Measurements from ENCODE around the gene RAB3GAP1. TPM values are rescaled to one million over a fixed set of nuclear protein-coding genes. Genes with fewer than 3 reads are reported as not detected.

Gene RAB3GAP1
- polyA plus RNA-seq, 1 donor from 2014 or later: 43.3 TPM

- Histone ChIP-seq H2AFZ (ENCODE audit: low read depth, low read length) (no peak overlapping the region), H4K20me1 (ENCODE audit: insufficient read depth) (no peaks in the 10 kb centered on the region), H3K9ac (ENCODE audit: low read length) (no peak overlapping the region), H3K4me3 (ENCODE audit: low read length) (no peak overlapping the region), H3K4me2 (ENCODE audit: low read length) (no peak overlapping the region), H3K27ac (ENCODE audit: low read length) (no peak overlapping the region), H3F3A (ENCODE audit: insufficient read depth, low read length, poor library complexity, severe bottlenecking) (no peaks in the 10 kb centered on the region), H3K27me3 (ENCODE audit: insufficient read depth, low read depth, low read length) (no peaks in the 10 kb centered on the region), H3K9me3 (ENCODE audit: low read length) (no peaks in the 10 kb centered on the region), H3K79me2 (replicated peaks; ENCODE audit: insufficient read depth, low read length) (no peaks in the 10 kb centered on the region), H3K9me2 (ENCODE audit: insufficient read depth, low read length) (no peaks in the 10 kb centered on the region), H3K36me3 (ENCODE audit: insufficient read depth, low read length) (no peaks in the 10 kb centered on the region)
- no peak for TF ChIP-seq SMC3 (conservative IDR thresholded peaks at IDR 0.05; ENCODE audit: poor library complexity)
Observed at GRCh38 chr2:135093670-135094330, 41.7 kb downstream of the RAB3GAP1 start.

- Histone ChIP-seq H3K9ac (ENCODE audit: low read length) (no peak overlapping the region), H4K20me1 (ENCODE audit: insufficient read depth) (no peaks in the 10 kb centered on the region), H3K9me2 (ENCODE audit: insufficient read depth, low read length) (no peaks in the 10 kb centered on the region), H3K4me3 (ENCODE audit: low read length) (no peak overlapping the region), H3K36me3 (ENCODE audit: insufficient read depth, low read length) (no peaks in the 10 kb centered on the region), H2AFZ (ENCODE audit: low read depth, low read length) (no peak overlapping the region), H3K27me3 (ENCODE audit: insufficient read depth, low read depth, low read length) (no peaks in the 10 kb centered on the region), H3K4me2 (ENCODE audit: low read length) (no peak overlapping the region), H3F3A (ENCODE audit: insufficient read depth, low read length, poor library complexity, severe bottlenecking) (no peaks in the 10 kb centered on the region), H3K79me2 (replicated peaks; ENCODE audit: insufficient read depth, low read length) (no peaks in the 10 kb centered on the region), H3K27ac (ENCODE audit: low read length) (no peak overlapping the region), H3K9me3 (ENCODE audit: low read length) (no peaks in the 10 kb centered on the region)
- no peak for TF ChIP-seq MXI1 (conservative IDR thresholded peaks at IDR 0.05; ENCODE audit: poor library complexity, severe bottlenecking)
- TF ChIP-seq TAF1 (IDR thresholded peaks at IDR 0.05; ENCODE audit: low read depth): no peak
- TF ChIP-seq EP300 (conservative IDR thresholded peaks at IDR 0.05; ENCODE audit: poor library complexity, severe bottlenecking): no peak
- TF ChIP-seq REST (IDR thresholded peaks at IDR 0.05; ENCODE audit: borderline replicate concordance): no peak
- no peak for TF ChIP-seq SMC3 (conservative IDR thresholded peaks at IDR 0.05; ENCODE audit: poor library complexity)
- TF ChIP-seq POLR2AphosphoS5 (IDR thresholded peaks at IDR 0.05): no peak
- TF ChIP-seq RAD21 (conservative IDR thresholded peaks at IDR 0.05): no peak
- TF ChIP-seq EZH2 (IDR thresholded peaks at IDR 0.05; ENCODE audit: borderline replicate concordance, insufficient read depth, low read length, poor library complexity, severe bottlenecking): no peak
Observed at GRCh38 chr2:135094508-135094907, 42.4 kb downstream of the RAB3GAP1 start.

- Histone ChIP-seq H3K9me2 (ENCODE audit: insufficient read depth, low read length) (no peaks in the 10 kb centered on the region), H2AFZ (ENCODE audit: low read depth, low read length) (no peak overlapping the region), H3K27me3 (ENCODE audit: insufficient read depth, low read depth, low read length) (no peaks in the 10 kb centered on the region), H4K20me1 (ENCODE audit: insufficient read depth) (no peaks in the 10 kb centered on the region), H3K27ac (ENCODE audit: low read length) (no peak overlapping the region), H3K79me2 (replicated peaks; ENCODE audit: insufficient read depth, low read length) (no peaks in the 10 kb centered on the region), H3K36me3 (ENCODE audit: insufficient read depth, low read length) (no peaks in the 10 kb centered on the region), H3K4me2 (ENCODE audit: low read length) (no peak overlapping the region), H3K9me3 (ENCODE audit: low read length) (no peaks in the 10 kb centered on the region), H3K4me3 (ENCODE audit: low read length) (no peak overlapping the region), H3F3A (ENCODE audit: insufficient read depth, low read length, poor library complexity, severe bottlenecking) (no peaks in the 10 kb centered on the region), H3K9ac (ENCODE audit: low read length) (no peak overlapping the region)
- no peak for TF ChIP-seq CTCF (IDR thresholded peaks at IDR 0.05; ENCODE audit: poor library complexity, severe bottlenecking)
- no peak for TF ChIP-seq RAD21 (conservative IDR thresholded peaks at IDR 0.05)
- no peak for TF ChIP-seq REST (IDR thresholded peaks at IDR 0.05; ENCODE audit: borderline replicate concordance)
- no peak for TF ChIP-seq POLR2AphosphoS5 (IDR thresholded peaks at IDR 0.05)
- no peak for TF ChIP-seq EZH2 (IDR thresholded peaks at IDR 0.05; ENCODE audit: borderline replicate concordance, insufficient read depth, low read length, poor library complexity, severe bottlenecking)
- TF ChIP-seq MXI1 (conservative IDR thresholded peaks at IDR 0.05; ENCODE audit: poor library complexity, severe bottlenecking): no peak
- TF ChIP-seq SMC3 (conservative IDR thresholded peaks at IDR 0.05; ENCODE audit: poor library complexity): no peak
- TF ChIP-seq TAF1 (IDR thresholded peaks at IDR 0.05; ENCODE audit: low read depth): no peak
- no peak for TF ChIP-seq EP300 (conservative IDR thresholded peaks at IDR 0.05; ENCODE audit: poor library complexity, severe bottlenecking)
Observed at GRCh38 chr2:135095591-135095990, 43.5 kb downstream of the RAB3GAP1 start.

Measured in neural cell (in vitro differentiated cells).